Neural cell (in vitro differentiated cells): ENCODE results near the gene LTB4R2. TPM values are rescaled to one million over a fixed set of nuclear protein-coding genes. Genes with fewer than 3 reads are reported as not detected.

Experiments used
- H2AFZ ChIP-seq: fragments of 200-600, 300-800 bp; sonication (generic), shearing (Covaris generic); 2 replicates; pipeline ENCODE4 v1.6.0; 2014; ENCODE audit warnings: low read depth, mild to moderate bottlenecking, antibody characterized with exemption, low read length, moderate library complexity
- H3F3A ChIP-seq: fragments of 200-600 bp; shearing (Covaris generic); 2 replicates; pipeline ENCODE4 v1.6.1; 2016; ENCODE audit warnings: mild to moderate bottlenecking, moderate library complexity, mixed read lengths, antibody characterized with exemption, low read length; ENCODE audit not compliant: insufficient read depth, poor library complexity, severe bottlenecking
- H3K27ac ChIP-seq: fragments of 200-600, 300-800 bp; sonication (generic), shearing (Covaris generic); 2 replicates; pipeline ENCODE4 v1.5.1; 2014; ENCODE audit warnings: mild to moderate bottlenecking, low read length, moderate library complexity
- H3K27me3 ChIP-seq: fragments of 300-800, 200-600 bp; sonication (generic), shearing (Covaris generic); 2 replicates; pipeline ENCODE4 v1.6.0; 2014; ENCODE audit warnings: mild to moderate bottlenecking, low read depth, low read length, moderate library complexity; ENCODE audit not compliant: insufficient read depth
- H3K36me3 ChIP-seq: fragments of 300-800, 200-600 bp; sonication (generic), shearing (Covaris generic); 2 replicates; pipeline ENCODE4 v1.5.1; 2014; ENCODE audit warnings: mild to moderate bottlenecking, antibody characterized with exemption, low read length, moderate library complexity; ENCODE audit not compliant: insufficient read depth
- H3K4me2 ChIP-seq: fragments of 300-800, 200-600 bp; sonication (generic), shearing (Covaris generic); 2 replicates; pipeline ENCODE4 v1.6.0; 2014; ENCODE audit warnings: mild to moderate bottlenecking, low read length
- H3K4me3 ChIP-seq: fragments of 300-800, 200-600 bp; sonication (generic), shearing (Covaris generic); 2 replicates; pipeline ENCODE4 v1.5.1; 2014; ENCODE audit warnings: mild to moderate bottlenecking, low read length, moderate library complexity
- H3K79me2 ChIP-seq: fragments of 200-600 bp; shearing (Covaris generic); replicated peaks from 2 replicates; pipeline ENCODE4 v1.6.0; 2014; ENCODE audit warnings: mild to moderate bottlenecking, low read length, moderate library complexity; ENCODE audit not compliant: insufficient read depth
- H3K9ac ChIP-seq: fragments of 300-800, 200-600 bp; sonication (generic), shearing (Covaris generic); 2 replicates; pipeline ENCODE4 v1.6.1; 2016; ENCODE audit warnings: mild to moderate bottlenecking, low read length, mixed read lengths
- H3K9me2 ChIP-seq: fragments of 200-600 bp; shearing (Covaris generic); 2 replicates; pipeline ENCODE4 v1.6.1; 2016; ENCODE audit warnings: mild to moderate bottlenecking, low read length, mixed read lengths; ENCODE audit not compliant: insufficient read depth
- H3K9me3 ChIP-seq: fragments of 200-600, 300-800 bp; sonication (generic), shearing (Covaris generic); 2 replicates; pipeline ENCODE4 v1.6.1; 2016; ENCODE audit warnings: mild to moderate bottlenecking, mixed run types, low read length, moderate library complexity, mixed read lengths
- H4K20me1 ChIP-seq: fragments of 200-600 bp; shearing (Covaris generic); 2 replicates; pipeline ENCODE4 v1.6.1; 2016; ENCODE audit warnings: mild to moderate bottlenecking, mixed run types; ENCODE audit not compliant: insufficient read depth
- CTCF ChIP-seq: fragments of 450-650 bp; IDR thresholded peaks from 2 replicates; pipeline ENCODE4 v1.5.1; 2014; ENCODE audit warnings: antibody characterized with exemption, mild to moderate bottlenecking, moderate library complexity; ENCODE audit not compliant: poor library complexity, severe bottlenecking
- EP300 ChIP-seq: fragments of 450-650 bp; conservative IDR thresholded peaks from 2 replicates; pipeline ENCODE4 v1.6.1; 2014; ENCODE audit warnings: antibody characterized with exemption, mild to moderate bottlenecking, moderate library complexity; ENCODE audit not compliant: poor library complexity, severe bottlenecking
- EZH2 ChIP-seq: fragments of 200-600, 300-800 bp; shearing (Covaris generic), sonication (generic); IDR thresholded peaks from 2 replicates; pipeline ENCODE4 v1.6.1; 2014; ENCODE audit warnings: antibody characterized with exemption, low read length, borderline replicate concordance, mild to moderate bottlenecking; ENCODE audit not compliant: insufficient read depth, poor library complexity, severe bottlenecking
- MXI1 ChIP-seq: fragments of 450-650 bp; conservative IDR thresholded peaks from 2 replicates; pipeline ENCODE4 v1.6.1; 2014; ENCODE audit warnings: antibody characterized with exemption, mild to moderate bottlenecking; ENCODE audit not compliant: poor library complexity, severe bottlenecking
- POLR2AphosphoS5 ChIP-seq: IDR thresholded peaks from 2 replicates; pipeline ENCODE4 v1.6.1; 2012
- RAD21 ChIP-seq: fragments of 450-650 bp; conservative IDR thresholded peaks from 2 replicates; pipeline ENCODE4 v1.6.1; 2014; ENCODE audit warnings: antibody characterized with exemption, mild to moderate bottlenecking, moderate library complexity
- SMC3 ChIP-seq: fragments of 450-650 bp; conservative IDR thresholded peaks from 2 replicates; pipeline ENCODE4 v1.6.1; 2014; ENCODE audit warnings: antibody characterized with exemption, mild to moderate bottlenecking, moderate library complexity; ENCODE audit not compliant: poor library complexity
- TAF1 ChIP-seq: IDR thresholded peaks from 2 replicates; pipeline ENCODE4 v1.6.1; 2012; ENCODE audit warnings: low read depth
- polyA plus RNA-seq: library from polyadenylated mRNA; depleted of rRNA; stranded (reverse); fragments of >200 nt; gene quantifications from 2 replicates; pipeline ENCODE4 v1.2.3, GENCODE V29; 2014
- TF ChIP-seq, protein P1 (sequence below): IDR thresholded peaks from 2 replicates; pipeline ENCODE4 v1.6.1; 2012; ENCODE audit warnings: borderline replicate concordance

LTB4R2 gene
- polyA plus RNA-seq, 1 donor from 2014 or later: 5.0 TPM

DNA sequence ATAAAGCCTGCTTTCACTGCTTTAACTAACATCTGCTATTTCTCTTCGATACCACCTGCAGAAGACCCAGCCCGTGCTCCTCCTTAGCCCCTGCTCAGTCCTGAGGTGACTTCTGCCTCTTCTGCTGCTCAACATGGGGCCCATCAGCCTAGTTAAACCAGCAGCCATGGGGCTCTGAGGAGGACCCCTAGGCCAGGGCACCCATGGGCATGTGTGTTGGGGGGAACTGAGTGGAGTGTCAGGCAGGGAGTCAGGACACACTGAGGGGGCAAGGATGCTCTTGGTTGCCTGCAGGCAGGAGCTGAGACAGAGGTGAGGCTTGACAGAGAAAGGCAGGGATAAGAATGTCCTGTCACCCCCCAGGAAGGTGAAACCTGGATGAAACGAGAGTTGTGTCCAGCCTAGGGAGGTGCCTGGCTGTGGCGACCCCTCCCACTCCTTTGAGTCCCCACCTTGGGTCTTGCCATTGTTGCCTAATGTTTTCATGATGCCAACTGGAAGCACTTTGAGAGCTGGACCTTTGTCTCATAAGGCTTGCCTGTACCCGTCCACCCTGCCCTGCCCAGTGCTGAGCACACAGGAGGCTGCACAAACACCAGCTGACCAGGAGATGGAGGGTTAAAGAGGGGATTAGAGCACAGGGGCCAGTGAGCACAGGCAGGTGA lies 26.0 kb upstream of the LTB4R2 start:
- H3K4me2 ChIP-seq: no peak overlapping the region
- H3K36me3 ChIP-seq: no peaks in the 10 kb centered on the region
- H3K9me3 ChIP-seq: no peaks in the 10 kb centered on the region
- no peaks in the 10 kb centered on the region for H3F3A ChIP-seq
- TF ChIP-seq MXI1: no peak
- TF ChIP-seq POLR2AphosphoS5: no peak
- no peak for TF ChIP-seq EP300
- TF ChIP-seq TAF1: no peak
- TF ChIP-seq EZH2: no peak
- TF ChIP-seq RAD21: no peak
- no peak for TF ChIP-seq CTCF
- TF ChIP-seq, protein P1, sequence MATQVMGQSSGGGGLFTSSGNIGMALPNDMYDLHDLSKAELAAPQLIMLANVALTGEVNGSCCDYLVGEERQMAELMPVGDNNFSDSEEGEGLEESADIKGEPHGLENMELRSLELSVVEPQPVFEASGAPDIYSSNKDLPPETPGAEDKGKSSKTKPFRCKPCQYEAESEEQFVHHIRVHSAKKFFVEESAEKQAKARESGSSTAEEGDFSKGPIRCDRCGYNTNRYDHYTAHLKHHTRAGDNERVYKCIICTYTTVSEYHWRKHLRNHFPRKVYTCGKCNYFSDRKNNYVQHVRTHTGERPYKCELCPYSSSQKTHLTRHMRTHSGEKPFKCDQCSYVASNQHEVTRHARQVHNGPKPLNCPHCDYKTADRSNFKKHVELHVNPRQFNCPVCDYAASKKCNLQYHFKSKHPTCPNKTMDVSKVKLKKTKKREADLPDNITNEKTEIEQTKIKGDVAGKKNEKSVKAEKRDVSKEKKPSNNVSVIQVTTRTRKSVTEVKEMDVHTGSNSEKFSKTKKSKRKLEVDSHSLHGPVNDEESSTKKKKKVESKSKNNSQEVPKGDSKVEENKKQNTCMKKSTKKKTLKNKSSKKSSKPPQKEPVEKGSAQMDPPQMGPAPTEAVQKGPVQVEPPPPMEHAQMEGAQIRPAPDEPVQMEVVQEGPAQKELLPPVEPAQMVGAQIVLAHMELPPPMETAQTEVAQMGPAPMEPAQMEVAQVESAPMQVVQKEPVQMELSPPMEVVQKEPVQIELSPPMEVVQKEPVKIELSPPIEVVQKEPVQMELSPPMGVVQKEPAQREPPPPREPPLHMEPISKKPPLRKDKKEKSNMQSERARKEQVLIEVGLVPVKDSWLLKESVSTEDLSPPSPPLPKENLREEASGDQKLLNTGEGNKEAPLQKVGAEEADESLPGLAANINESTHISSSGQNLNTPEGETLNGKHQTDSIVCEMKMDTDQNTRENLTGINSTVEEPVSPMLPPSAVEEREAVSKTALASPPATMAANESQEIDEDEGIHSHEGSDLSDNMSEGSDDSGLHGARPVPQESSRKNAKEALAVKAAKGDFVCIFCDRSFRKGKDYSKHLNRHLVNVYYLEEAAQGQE: no peak
- TF ChIP-seq SMC3: no peak
- H3K4me3 ChIP-seq: no peak overlapping the region
- H3K9me2 ChIP-seq: no peaks in the 10 kb centered on the region
- H3K9ac ChIP-seq: no peak overlapping the region
- H2AFZ ChIP-seq: no peak overlapping the region
- H3K27me3 ChIP-seq: no peaks in the 10 kb centered on the region
- no peaks in the 10 kb centered on the region for H4K20me1 ChIP-seq
- H3K27ac ChIP-seq: no peak overlapping the region
- no peaks in the 10 kb centered on the region for H3K79me2 ChIP-seq

GRCh38 chr14:24284501-24285035 lies 25.4 kb upstream of the LTB4R2 start:
- no peaks in the 10 kb centered on the region for H4K20me1 ChIP-seq

More at GRCh38 chr14:24284501-24285035, 25.4 kb upstream of the LTB4R2 start:
- no peaks in the 10 kb centered on the region for H3K9me2 ChIP-seq
- H3K4me2 ChIP-seq: no peak overlapping the region
- no peaks in the 10 kb centered on the region for H3F3A ChIP-seq
- no peak overlapping the region for H3K4me3 ChIP-seq
- H3K79me2 ChIP-seq: no peaks in the 10 kb centered on the region
- no peak overlapping the region for H3K27ac ChIP-seq
- H3K9ac ChIP-seq: no peak overlapping the region
- H2AFZ ChIP-seq: no peak overlapping the region
- no peaks in the 10 kb centered on the region for H3K36me3 ChIP-seq
- no peaks in the 10 kb centered on the region for H3K9me3 ChIP-seq
- no peaks in the 10 kb centered on the region for H3K27me3 ChIP-seq
- no peak for TF ChIP-seq TAF1
- TF ChIP-seq, protein P1: no peak
- no peak for TF ChIP-seq EZH2
- no peak for TF ChIP-seq EP300
- TF ChIP-seq POLR2AphosphoS5: no peak
- no peak for TF ChIP-seq RAD21
- TF ChIP-seq SMC3: no peak
- TF ChIP-seq CTCF: no peak
- no peak for TF ChIP-seq MXI1
